GM19463 (cell line): ENCODE results near the gene ZDHHC7.
A peak's percentile ranks its signal among the peaks of the same experiment; 100 is the strongest.

Source experiments
- ATAC-seq: cut with Tn5 transposase; IDR thresholded peaks from one replicate; pipeline ENCODE4 v1.9.1; 2021; ENCODE audit warnings: mild to moderate bottlenecking, moderate library complexity; ENCODE audit not compliant: unreplicated experiment

ZDHHC7 gene

GRCh38 chr16:84970447-84971127, 40.7 kb downstream of the ZDHHC7 start:
- no peak for ATAC-seq

- no peak for ATAC-seq
Measured at GRCh38 chr16:84967828-84968227, 43.5 kb downstream of the ZDHHC7 start.

GRCh38 chr16:84965428-84966415, 45.6 kb downstream of the ZDHHC7 start:
- no peak for ATAC-seq

- no peak for ATAC-seq
Measured at GRCh38 chr16:84964386-84965128, 46.8 kb downstream of the ZDHHC7 start.

- no peak for ATAC-seq
Measured at GRCh38 chr16:84963066-84963465, 48.3 kb downstream of the ZDHHC7 start.

GRCh38 chr16:84960942-84961341, 50.4 kb downstream of the ZDHHC7 start:
- no peak for ATAC-seq

- ATAC-seq, result no peak
Measured at GRCh38 chr16:84959784-84960417, 51.4 kb downstream of the ZDHHC7 start.

GRCh38 chr16:84959045-84959576, 52.2 kb downstream of the ZDHHC7 start:
- no peak for ATAC-seq

GRCh38 chr16:84957792-84958191, 53.5 kb downstream of the ZDHHC7 start:
- no peak for ATAC-seq

GRCh38 chr16:84957192-84957591, 54.1 kb downstream of the ZDHHC7 start:
- no peak for ATAC-seq

- ATAC-seq, result no peak
Measured at GRCh38 chr16:84955427-84955826, 55.9 kb downstream of the ZDHHC7 start.

- no peak for ATAC-seq
Measured at GRCh38 chr16:84953190-84953746, 58.1 kb downstream of the ZDHHC7 start.

- peak; percentile 57 for ATAC-seq
Measured at GRCh38 chr16:84952335-84953189, 58.8 kb downstream of the ZDHHC7 start.

- ATAC-seq, result no peak
Measured at GRCh38 chr16:84950906-84951305, 60.4 kb downstream of the ZDHHC7 start.

GRCh38 chr16:84949772-84950436, 61.4 kb downstream of the ZDHHC7 start:
- no peak for ATAC-seq

GRCh38 chr16:84948851-84949610, 62.3 kb downstream of the ZDHHC7 start:
- ATAC-seq, result no peak

- no peak for ATAC-seq
Measured at GRCh38 chr16:84947996-84948850, 63.1 kb downstream of the ZDHHC7 start.
